Body of pancreas (tissue), 4 donors: ENCODE data around the gene COL9A3.

ENCODE experiments used
- CTCF ChIP-seq, 7 experiments: fragments of 450-650 bp in 4 of 7; fragments of 200-600 bp in 3 of 7; sonication (generic) in 3 of 7; IDR thresholded peaks; one replicate each; pipeline ENCODE4 v1.5.1; 2016 to 2019; ENCODE audit warnings: antibody characterized with exemption in 7 of 7
- POLR2A ChIP-seq, 3 donors: fragments of 450-650 bp; IDR thresholded peaks; one replicate each; pipeline ENCODE4 v1.6.1; 2016; ENCODE audit warnings: antibody characterized with exemption in 3 of 3, mild to moderate bottlenecking in 2 of 3

- no peak for TF ChIP-seq CTCF (IDR thresholded peaks at IDR 0.05)
- TF ChIP-seq POLR2A (IDR thresholded peaks at IDR 0.05) = no peak
Observed at GRCh38 chr20:62879275-62880146, 62.7 kb downstream of the COL9A3 start.
